GM19468 (cell line): ENCODE results near the gene CEP192.
"Not testable (repeated sequence)": the region's sequence is repeated elsewhere in the genome, so short reads cannot be mapped to it uniquely, and the experiment has no call there.

Experiments used
- ATAC-seq: cut with Tn5 transposase; IDR thresholded peaks from one replicate; pipeline ENCODE4 v1.9.1; 2021; ENCODE audit warnings: mild to moderate bottlenecking, moderate library complexity, moderate number of reproducible peaks; ENCODE audit not compliant: unreplicated experiment; ENCODE audit errors: extremely low read depth

CEP192 gene

DNA sequence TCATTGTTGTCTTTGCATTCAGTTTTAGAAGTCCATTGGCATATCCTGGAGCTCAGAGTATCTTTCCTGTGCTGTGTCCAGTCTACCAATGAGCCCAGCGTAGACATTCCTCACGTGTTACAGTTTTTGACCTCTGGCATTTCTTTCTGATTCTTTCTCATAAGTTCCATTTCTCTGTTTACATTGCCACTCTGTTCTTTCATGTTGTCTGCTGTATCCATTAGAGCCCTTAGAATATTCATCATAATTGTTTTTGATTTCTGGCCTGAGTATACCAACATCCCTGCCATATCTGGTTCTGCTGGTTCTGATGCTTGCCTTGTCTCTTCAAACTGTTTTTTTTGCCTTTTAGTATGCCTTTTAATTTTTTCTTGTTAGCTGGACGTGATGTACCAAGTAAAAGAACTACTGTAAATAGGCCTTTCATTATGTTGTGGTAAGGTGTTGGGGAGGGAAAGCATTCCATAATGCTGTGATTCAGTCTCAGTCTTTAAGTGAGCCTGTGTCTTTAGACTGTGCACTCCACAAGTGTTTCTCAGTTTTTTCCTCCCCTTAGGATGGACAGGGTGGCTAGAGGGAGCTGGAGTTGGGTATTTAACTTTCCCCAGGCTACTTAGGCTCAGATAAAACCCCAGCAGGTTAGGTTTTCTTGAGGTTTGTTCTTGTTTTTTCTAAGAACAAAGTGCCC, 35.6 kb downstream of the CEP192 start:
- no peak for ATAC-seq

DNA sequence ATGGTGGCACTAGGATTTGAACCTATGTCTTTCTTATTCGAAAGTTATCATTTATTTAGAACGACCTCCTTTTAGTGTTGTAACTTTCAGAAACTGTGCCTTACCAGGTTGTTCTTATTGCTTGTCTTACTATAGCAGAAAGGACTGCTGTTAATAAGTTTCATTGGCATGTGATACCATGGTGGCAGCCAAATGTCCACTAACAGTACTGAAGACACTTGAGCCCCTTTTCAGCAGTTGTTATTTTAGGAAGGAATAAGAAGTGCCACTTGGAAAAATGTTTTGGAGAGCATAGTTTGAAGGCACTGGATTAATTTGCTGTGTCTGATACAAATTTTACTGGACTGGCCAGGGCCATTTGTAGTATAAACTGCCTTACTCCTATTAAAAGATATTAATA, 37.7 kb downstream of the CEP192 start:
- no peak for ATAC-seq

DNA sequence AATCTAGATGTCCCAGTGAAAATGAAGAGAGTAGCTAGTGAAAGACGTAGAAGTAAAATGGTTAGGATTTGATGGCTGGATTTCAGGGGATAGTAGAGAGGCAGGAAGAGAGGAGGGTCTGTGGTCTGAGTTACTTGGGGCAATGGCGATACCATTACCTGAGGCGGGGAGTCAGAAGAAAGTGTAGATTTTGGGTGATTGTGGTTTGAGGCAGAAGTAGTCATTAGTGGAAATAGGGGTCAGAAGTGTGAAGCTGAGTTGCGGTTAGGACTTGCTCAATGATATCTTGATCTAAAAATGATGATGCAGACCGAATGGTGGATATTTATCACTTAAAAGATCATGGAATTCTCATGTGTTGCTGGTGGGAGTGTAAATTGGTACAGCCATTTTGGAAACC, 41.0 kb downstream of the CEP192 start:
- no peak for ATAC-seq

DNA sequence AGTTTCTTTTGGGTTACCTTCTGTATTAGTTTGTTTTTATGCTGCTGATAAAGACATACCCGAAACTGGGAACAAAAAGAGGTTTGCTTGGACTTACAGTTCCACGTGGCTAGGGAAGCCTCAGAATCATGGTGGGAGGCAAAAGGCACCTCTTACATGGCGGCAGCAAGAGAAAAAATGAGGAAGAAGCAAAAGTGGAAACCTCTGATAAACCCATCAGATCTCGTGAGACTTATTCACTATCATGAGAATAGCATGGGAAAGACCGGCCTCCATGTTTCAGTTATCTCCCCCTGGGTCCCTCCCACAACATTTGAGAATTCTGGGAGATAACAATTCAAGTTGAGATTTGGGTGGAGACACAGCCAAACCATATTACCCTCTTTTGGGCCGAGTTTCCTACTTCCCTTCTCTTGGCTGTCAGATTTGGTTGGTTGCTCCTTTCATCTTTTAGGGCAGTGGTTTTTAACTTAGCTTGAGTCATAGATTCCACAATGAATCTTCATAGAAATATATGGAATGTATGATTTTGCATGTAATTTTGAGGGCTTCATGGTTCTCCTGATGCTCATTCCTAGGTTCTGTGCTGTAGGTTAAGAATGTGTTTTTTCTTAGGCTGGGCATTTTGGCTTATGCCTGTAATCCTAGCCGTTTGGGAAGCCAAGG, 44.2 kb downstream of the CEP192 start:
- ATAC-seq = no peak

DNA sequence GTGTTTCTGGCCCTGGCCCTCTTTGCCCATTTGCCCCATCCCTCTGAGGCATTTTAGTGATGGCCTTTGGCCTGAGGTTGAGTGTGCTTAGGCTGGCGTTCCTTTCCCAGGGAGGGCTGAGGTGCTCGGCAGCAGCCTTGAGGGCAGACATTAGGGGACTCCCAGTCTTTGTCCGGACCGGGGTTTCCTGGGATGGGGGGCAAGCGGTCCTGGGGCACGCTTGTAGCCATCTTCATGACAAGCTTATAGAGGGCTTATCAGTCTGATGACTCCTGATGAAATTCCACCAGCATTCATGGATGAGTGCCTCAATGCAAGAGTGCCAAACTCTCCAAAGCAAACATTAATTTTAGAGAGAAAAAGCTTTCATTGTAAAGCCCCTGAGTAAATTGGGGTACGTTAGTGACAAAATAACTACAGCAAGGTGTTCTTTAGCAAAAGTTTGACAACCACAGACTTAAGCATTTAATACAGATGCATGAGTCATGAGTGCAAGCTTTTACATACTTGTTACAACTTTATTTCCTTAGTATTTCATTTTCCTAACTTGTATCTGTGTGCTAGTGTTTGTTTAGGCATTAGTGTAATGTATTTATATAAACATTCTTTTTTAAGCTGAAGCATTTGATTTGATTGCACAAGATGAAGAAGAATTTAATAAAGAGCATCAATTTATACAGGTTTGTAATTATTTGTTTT, 45.6 kb downstream of the CEP192 start:
- no peak for ATAC-seq

DNA sequence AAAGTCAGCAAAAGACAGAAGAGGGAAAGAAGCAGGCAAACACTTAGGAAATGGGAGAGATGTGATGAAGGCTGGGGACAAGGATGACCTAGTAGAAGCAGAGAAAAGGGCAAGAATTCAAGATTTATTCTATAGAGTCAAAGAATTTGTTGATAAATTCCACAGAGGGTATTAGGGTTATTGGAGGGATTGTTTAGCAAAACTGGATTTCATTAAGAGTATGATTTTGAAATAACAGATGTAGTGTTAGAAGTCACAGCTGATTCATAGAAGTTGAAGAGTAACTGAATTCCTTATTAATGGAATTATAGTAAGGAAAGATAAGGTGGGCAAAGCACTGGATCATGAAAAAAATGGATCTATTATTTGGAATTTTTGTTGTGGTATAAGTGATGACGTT, 48.6 kb downstream of the CEP192 start:
- ATAC-seq = no peak

DNA sequence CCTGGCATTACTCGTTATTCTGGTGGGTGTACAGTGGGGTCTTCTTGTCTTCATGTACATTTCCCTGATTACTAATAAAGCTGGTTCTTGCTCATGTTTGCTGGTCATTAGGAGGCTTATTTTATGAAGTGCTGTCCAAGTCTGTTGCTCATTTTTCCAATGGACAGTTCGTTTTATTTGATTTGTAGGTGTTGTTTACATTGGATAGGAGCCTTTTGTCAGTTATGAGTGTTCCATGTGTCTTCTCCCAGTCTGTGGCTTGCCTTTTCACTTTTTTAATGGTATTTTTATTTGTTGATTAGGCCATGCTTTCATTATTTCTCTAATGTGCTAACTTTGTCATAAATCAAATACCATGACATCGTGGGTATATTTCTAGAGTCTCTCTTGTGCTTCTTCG, 51.9 kb downstream of the CEP192 start:
- no peak for ATAC-seq

DNA sequence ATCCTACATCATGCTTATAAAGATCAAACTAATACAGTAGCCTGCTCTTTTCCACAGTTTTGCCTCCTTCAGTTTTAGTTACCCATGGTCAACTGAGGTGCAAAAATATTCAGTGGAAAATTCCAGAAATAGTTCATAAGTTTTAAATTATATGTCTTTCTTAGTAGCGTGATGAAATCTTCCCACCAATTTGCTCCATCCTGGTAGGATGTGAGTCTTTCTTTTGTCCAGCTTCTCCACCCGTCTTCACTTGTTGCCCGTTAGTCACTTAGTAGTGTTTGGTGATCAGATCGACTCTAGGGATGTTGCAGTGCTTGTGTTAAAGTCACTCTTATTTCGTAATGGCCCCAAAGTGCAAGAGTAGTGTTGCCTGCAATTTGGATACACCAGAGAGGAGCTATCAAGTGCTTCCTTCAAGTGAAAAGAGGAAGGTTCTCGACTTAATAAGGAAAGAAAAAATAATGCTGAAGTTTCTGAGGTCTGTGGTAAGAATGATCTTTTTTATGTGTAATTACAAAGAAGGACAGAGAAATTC, 57.0 kb downstream of the CEP192 start:
- no peak for ATAC-seq

DNA sequence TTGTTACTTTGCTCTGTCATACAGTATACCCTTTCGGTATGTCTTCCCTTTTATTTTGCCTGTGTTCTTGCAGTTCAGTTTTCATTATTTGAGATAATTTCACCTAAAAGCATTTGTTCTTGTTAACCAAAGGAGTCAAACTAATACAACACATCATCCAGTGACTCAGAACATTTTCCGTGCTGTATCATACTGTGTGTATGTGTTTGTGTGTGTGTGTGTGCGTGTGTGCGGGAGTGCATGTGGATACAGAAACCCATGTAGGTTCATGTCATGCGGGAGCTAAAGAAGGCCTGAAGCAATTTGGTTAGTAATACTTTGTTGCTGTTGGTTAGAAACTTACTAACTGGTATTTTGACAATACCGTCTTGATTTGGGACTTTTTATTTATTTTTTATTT, 60.0 kb downstream of the CEP192 start:
- no peak for ATAC-seq

DNA sequence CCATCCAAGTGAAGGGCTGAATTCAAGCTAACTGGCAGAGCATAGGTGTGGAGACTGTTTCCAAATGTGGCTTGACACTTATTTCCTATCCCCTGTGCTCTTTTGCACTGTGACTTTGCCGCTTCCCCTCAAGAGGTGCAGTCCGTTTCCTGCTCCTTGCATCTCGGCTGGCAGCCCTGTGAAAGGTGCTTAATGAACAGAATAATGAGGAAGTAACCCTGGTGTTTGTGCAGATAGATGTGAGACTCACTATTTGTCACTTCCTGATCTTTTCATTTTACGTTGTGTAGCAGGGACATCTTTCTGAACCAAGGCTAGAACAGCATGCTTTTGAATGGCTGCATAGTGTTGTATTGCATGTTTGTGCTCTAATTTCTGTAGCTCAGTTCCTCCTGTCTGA, 60.8 kb downstream of the CEP192 start:
- ATAC-seq = no peak

DNA sequence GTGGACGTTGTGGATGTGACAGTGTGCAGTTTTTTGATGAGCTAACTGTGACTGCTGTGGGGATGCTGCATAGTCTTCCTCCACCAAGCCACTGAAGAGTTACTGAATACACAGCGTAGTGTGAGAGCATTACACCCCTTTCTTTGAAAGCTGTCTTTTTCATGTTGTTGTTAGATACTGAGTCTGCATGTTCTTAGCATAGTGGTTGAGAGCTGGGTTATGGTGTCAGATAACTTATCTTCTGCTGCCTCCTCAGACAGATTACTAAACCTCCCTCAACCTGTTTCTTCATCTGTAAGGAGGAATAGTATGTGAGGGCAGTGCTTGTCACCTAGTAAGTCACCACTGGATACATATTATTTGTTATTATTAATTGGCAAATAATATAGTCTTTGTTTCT, 63.2 kb downstream of the CEP192 start:
- ATAC-seq = no peak

DNA sequence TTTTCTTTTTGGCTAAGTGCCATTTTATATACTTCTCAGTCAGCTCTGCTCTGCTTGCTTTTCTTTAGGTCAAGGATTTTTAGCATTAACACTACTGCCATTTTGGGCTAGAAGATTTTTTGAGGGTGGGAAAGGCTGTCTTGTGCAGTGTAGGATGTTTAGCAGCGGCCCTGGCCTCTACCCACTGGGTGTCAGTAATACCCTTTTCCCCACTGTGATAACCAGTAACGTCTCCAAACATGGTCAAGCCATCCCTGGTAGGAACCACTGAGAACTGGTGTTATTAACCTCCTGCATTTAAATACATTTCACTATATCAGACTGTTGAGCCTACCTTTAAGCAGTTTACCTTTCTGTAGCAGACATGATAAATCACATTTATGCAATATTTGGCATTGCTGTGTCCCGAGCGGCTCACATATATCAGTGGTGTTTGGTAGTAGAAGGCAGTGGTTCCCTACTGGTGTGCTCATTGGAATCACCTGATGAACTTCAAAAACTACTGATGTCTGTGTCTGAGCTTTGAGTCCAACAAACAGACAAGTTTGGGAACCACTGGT, 70.5 kb downstream of the CEP192 start:
- no peak for ATAC-seq

DNA sequence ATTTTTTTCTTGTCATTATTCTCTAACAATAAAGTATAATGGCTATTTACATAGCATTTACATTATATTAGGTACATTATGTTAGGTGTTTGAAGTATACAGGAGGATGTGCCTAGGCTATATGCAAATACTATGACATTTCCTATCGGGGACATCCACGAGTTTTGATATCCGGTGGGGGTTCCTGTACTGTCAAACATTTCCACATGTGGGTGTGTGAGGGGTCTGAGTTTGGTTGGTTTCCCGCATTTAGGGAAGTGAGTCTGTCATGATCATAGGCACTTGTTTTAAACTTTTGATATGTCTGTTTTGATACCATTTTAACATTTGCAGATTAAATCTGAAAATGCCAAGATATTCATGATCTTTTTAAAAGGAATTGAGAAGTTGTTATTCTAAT, 76.0 kb downstream of the CEP192 start:
- no peak for ATAC-seq

DNA sequence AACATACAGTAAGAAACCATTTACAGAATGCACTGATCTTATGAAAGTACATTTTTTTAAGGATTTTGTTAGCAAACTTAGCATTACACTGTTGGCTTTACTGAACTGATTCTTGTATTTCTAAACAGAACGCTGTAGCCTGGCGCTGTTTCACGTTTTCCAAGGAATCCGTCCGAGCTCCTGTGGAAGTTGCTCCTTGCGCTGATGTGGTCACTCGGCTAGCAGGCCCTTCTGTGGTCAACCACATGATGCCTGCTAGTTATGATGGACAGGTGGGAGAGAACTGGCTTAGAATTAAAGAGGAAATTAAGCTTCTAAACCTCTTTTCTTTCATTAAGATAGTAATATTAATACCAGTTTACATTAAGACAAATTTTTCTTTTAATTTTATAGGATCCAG, 76.8 kb downstream of the CEP192 start:
- ATAC-seq = no peak

DNA sequence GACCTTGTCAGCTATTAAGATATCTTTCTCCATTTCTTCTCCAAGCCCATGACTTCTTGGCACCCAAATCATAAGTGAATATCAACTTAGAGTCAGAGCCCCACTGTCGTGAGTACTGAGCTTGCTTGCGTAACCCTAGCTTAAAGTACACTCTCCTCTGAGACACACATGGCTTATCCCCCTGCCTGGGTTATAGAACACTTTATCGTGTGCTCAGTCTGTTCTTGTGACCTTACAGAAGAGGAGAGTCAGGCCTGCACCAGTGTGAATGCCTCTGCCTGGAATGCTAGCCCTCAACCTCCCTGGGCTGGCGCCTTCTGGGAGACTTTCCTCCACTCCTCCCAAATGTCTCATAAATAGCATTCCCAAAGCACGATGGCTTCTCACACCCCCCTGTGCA, 79.3 kb downstream of the CEP192 start:
- ATAC-seq = no peak

DNA sequence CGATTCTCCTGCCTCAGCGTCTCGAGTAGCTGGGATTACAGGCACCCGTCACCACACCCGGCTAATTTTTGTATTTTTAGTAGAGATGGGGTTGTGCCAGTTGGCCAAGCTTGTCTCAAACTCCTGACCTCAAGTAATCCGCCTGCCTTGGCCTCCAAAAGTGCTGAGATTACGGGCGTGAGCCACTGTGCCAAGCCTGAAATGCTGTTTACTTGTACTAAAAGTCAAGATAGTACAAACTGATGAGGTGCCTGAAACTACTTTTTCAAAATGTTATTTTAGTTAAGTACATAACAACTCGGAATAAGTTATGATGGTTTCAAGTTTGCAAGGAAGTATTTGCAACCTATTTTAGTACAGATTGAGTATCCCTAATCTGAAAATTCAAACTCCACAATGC, 85.7 kb downstream of the CEP192 start:
- ATAC-seq = no peak

DNA sequence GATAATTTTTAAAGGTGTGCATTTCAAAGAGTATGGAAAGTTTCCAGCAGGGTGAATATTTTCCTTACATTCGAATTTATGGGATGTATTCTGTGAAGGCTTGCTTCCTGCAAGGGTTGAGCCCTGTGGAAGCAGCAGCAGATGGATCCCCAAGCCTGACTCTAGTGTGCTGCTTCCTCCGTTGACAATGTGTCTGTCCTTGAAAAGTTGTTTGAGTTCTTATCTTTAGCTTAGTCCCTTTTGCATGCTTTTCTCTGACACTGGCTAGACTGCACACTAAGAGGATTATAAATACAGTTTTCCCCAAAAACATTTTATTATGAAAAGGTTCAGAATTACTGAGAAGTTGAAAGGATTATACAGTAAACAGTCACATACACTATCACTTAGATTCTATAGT, 86.3 kb downstream of the CEP192 start:
- ATAC-seq = no peak

DNA sequence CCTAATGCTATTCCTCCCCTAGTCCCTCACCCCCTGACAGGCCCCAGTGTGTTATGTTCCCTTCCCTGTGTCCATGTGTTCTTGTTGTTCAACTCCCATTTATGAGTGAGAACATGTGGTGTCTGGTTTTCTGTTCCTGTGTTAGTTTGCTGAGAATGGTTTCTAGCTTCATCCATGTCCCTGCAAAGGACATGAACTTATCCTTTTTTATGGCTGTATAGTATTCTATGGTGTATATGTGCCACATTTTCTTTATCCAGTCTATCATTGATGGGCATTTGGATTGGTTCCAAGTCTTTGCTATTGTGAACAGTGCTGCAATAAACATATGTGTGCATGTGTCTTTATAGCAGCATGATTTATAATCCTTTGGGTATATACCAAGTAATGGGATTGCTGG, 86.9 kb downstream of the CEP192 start:
- ATAC-seq = not testable (repeated sequence)

DNA sequence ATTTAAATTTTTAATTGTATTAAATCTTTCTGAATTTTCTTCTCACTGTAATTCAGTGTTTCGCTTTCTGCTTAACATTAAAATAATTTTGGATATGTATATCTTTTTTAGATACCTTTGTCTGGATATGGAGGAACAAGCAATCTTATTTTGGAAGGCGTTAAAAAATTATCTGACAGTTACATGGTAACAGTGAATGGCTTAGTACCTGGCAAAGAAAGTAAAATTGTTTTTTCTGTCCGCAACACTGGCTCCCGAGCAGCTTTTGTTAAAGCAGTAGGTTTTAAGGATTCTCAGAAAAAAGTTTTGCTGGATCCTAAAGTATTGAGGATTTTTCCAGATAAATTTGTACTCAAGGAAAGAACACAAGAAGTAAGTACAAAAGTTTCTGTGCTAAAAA, 95.7 kb downstream of the CEP192 start:
- no peak for ATAC-seq

DNA sequence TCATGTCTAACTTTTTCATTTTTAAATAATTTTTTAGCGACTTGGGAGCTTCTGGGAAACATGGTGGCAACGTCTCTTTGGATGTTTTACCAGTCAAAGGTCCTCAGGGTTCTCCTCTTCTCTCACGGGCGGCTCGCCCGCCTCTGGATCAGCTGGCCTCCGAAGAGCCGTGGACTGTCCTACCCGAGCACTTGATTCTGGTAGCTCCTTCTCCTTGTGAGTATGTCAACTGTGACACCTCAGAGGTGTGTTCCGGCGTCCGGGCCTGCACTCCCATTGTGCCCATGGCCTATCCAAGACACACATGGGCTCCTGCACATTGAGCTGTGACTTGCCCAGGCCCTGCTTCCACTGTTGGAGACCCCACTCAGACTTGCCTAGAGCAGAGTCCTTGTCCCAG, 104.3 kb downstream of the CEP192 start:
- no peak for ATAC-seq

DNA sequence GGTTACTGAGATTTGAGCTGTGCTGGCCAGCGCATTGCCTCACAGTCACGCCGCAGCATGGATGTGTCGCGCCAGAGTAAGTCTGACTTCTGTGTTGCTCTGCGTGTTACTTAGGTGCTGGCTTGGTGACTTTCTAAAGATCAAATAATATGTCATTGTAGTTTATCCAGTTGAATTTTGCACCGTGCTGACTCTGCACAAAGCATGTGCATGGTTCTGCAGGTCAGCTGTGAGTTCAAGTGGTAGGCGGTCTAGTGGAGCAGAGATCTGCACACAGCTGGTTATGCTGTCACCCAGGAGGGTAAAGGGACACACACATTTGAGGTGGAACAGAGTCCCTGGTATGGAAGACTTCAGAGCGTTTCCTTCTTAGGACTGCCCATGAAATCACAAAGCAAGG, 105.1 kb downstream of the CEP192 start:
- ATAC-seq = no peak
